Measurements from ENCODE around the gene HMGN2.
A peak's percentile ranks its signal among the peaks of the same experiment; 100 is the strongest.
"Not testable (repeated sequence)": the region's sequence is repeated elsewhere in the genome, so short reads cannot be mapped to it uniquely, and the experiment has no call there.

HMGN2 gene

DNA sequence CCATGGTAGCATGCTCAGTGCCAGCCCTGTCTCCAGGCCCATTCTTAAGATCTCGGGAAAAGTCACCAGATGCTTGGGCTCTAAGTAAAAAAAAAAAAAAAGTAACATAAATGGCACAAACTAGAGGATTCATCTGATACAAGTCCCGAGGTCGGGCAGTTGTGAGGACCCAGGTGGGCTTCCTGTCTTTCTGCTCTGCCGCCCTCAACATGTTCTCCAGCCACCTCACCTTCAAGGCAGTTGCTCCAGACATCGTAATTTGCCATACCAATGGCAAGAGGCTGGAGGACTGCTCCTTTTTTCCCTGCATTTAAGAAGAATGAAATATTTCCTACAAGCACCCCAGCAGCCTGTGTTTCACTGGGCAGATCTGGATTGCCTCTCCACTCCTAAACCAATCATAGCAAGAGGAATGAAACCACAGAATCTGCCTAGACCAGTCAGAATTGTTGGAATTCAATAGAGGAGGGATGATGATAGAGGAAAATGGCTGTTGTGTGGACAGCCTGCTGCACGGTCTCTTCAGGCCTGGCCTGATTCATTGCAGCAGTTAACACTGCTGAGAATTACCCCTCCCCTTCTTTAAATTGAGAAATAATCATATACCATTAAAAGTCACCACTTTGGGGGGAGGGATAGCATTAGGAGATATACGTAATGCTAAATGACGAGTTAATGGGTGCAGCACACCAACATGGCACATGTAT is 5.4 kb downstream of the HMGN2 start:
- DNase-seq, result no peak

DNA sequence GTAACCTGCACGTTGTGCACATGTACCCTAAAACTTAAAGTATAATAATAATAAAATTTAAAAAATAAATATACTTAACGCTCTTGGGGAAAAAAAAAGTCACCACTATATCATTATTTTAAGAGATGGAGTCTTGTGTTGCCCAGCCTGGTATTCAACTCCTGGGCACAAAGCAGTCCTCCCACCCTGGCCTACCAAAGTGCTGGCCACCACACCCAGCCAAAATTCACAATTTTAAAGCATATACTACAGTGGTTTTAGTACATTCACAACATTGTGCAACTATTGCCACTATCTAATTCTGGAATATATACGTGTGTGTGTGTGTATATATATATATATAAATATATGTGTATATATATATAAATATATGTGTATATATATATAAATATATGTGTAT is 5.9 kb downstream of the HMGN2 start:
- DNase-seq, result no peak

DNA sequence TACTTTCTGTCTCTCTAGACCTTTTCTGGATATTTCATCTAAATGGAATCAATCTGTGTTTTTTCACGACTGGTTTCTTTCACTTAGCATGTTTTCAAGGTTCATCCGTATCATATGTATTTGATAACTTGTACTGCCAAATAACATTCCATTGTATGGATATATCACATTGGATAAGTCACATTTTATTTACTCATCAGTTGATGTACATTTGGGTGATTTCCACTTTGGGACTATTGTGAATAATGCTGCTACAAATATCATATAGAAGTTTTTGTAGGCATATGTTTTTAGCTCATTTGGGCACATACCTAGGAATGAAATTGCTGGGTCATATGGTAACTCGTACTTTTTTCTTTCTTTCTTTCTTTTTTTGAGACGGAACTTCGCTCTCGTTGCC is 6.7 kb downstream of the HMGN2 start:
- no peak for DNase-seq

DNA sequence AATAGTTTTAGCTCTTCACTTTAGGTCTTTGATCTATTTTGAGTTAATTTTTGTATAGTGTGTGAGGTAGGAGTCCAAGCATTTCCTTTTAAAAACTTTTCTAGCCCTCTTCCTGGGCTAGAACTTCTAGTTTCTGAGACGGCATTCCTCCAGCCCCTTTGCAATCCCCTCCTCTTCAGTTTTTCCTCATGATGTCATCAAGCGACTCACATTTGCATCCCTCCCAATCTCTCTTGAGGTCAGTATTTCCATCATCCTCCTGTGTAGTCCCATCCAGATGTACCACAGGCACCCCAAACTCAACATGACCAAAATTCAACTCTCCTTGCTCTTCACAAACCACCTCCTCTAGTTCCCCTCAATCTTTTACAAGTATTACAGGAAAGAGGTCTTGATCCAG is 10.7 kb downstream of the HMGN2 start:
- DNase-seq, result no peak

DNA sequence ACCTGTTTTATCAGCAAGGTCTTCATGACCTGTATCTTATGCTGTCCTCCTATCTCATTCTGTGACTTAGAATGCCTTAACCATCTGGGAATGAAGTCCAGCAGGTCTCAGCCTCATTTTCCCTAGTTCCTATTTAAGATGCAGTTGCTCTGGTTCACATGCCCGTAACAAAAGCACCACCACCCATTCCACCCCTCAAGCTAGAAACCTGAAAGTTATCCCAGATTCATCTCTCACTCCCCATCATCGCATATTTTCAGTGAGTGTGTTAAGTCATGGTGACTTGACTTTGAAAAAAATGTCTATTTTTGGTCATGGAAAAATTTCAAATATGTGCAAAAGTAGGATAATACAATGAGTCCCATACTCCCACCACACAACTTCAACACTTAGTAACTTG is 11.7 kb downstream of the HMGN2 start:
- DNase-seq, result no peak

DNA sequence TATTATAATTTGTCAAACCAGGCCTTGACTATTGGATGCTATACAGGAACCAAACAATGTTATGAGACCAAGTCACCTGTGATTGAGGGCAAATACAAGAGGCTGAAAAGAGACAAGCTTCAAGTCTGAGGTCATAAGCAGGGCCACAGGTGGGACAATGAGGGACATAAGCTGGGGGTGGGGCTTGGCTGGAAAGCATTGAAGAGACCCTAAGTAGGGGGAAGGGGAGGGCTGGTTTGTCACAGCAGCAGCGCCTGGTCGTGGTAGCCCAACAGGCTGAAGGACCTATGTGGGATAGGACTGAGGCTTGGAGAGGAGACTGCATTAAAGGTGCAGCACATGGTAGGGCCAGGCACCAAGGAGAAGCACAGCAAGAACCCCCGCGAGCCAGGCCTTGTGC is 17.9 kb downstream of the HMGN2 start:
- no peak for DNase-seq

DNA sequence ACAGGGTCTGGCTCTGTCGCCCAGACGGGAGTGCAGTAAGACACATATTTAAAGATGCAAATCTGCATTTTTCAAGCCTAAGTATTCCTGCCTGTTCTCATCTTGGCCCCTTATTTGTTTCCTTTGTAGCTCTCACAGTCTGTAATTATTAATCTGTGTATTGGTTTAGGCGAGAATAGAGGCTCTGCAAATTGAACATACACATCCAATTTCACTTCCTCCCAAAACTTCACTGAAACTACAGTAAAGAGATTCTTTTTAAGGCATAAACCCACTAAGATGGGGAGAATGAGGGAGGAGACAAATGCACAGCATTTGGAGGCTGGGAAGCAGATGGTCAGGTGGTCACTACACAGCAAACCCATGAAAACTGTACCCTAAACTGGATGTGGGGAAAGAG is 21.0 kb downstream of the HMGN2 start:
- no peak for DNase-seq

DNA sequence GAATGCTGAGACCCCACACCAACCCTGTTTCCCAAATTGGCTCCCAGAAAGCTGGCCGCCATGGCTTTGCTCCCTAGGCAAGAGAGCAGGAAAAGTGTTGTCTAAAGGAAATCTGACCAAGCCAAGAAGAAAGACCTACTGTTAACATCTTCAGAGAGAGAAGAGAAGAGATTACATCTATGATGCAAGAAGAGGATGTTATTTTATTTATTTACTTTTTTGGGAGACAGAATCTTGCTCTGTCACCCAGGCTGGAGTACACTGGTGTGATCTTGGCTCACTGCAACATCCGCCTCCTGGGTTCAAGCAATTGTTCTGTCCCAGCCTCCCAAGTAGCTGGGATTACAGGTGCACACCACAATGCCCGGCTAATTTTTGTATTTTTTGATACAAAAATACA is 21.7 kb downstream of the HMGN2 start:
- no peak for DNase-seq

DNA sequence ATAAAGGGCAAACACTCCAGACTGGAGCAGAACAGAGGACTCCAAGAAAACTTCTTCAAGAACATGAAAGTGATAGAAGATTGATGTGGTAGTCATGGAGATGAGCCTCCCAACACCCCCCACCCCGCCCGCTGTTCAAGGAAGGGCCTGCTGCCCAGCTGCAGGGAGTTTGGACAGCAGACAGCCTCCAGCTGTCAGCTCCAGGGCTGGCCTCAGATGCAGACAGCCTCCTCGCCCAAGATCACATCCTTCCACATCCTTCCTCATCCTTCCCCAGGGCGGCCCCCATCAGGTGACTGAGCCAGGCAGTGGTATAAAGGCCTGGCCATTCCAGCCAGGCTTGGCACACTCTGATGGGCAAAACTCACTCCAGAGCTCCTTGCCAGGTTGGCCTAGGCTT is 24.6 kb downstream of the HMGN2 start:
- DNase-seq, result no peak

DNA sequence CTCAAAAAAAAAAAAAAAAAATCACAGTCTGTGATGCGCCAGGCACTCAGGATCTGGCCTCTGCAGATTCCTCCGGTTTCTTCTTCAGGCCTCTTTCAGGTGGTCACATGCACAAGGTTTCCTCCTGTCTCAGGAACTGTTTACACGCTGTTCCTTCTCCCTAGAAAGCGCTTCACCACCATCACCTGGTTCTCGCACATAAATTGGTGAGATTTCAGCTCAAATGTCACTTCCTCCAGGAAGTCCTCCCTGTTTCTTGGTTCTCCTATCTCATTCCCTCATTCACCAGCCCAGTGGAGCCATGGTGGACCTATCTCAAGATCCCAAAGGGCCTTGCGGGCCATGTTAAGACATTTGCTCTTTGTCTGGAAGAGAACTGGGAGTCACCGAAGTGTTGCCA is 26.7 kb downstream of the HMGN2 start:
- no peak for DNase-seq

DNA sequence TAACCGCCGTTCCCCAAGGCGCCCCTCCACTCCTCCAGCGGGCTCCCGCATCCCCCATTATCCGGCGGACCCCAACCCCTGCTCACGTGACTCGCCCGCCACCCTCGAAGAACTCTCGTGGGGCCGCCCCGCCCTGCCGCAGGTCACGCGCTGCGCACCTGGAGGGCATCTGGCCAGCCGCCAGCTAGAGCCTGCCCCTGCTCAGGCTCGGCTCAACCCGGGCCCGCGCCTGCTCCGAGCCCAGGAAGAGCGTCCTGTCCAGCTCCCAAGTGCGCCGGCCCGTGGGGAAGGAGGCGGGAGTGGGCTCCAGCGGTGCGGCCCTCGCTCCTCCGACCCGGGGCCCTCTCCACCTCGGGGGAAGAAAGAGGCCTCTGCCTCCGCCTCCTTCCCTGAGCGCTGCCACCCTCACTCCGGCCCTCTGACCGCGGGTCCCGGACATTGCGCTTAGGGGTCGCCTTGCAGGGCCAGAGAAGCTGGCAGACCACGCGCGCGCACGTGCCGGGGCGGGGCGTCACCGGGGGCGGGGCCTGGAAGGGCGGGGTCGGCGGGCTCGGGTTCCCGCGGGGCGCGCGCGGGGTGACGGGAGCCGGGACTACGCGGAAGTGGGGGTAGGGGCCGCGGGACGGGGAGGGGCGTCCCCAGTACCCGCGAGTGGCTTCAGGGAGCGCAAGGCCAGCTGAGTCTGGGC is 28.4 kb downstream of the HMGN2 start:
- peak; percentile 88 for DNase-seq

DNA sequence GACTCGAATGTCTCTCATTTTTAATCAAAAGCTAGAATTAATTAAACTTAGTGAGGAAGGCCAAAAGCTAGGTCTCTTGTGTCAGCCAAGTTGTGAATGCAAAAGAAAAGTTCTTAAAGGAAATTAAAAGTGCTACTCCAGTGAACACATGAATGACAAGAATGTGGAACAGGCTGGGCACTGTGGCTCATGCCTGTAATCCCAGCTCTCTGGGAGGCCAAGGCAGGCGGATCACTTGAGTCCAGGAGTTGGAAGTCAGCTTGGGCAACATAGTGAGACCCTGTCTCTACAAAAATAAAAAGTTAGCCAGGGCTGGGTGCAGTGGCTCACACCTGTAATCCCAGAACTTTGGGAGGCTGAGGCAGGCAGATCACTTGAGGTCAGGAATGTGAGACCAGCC is 38.5 kb downstream of the HMGN2 start:
- not testable (repeated sequence) for DNase-seq

DNA sequence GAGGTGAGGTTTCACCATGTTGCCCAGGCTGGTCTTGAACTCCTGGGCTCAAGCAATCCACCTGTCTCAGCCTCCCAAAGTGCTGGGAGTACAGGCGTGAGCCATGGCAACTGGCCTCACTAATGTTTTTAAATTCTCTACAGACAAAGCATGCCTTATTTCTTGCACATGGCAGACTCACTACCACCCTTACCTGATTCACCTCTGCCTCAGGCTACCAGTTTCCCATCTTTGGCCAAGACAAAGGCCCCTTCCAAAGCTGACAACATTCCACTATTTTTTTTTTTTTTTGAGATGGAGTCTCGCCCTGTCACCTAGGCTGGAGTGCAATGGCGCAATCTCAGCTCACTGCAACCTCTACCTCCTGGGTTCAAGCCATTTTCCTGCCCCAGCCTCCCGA is 43.6 kb downstream of the HMGN2 start:
- not testable (repeated sequence) for DNase-seq

DNA sequence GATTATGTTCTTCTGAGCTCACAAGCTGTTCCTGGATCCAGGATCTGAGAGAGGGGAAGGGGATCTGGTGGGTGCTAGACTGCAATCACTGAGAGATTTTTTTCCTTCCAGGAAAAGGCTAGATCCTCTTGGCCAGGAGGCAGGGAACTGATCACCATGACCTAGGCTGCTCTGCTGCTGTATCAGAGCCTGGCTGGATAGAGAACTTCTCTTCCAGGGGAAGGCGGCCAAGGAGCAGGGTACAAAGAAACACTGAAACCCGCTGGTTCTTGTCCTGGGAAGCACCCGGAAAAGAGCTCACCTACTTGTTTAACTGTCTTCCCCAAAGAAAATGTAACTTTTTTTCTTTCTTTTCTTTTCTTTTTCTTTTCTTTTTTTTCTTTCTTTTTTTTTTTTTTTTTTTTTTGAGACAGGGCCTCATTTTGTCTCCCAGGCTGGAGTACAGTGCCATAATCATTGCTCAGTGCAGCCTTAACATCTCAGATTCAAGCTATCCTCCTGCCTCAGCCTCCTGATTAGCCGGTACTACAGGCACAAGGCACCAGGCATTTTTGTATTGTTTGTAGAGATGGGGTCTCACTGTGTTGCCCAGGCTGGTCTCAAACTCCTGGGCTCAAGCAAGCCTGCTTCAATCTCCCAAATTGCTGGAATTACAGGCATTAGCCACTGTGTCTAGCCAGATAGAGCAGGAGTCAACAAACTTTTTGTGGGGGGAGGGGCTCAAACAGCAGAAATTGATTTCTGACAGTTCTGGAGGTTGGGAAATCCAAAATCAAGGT is 44.9 kb downstream of the HMGN2 start:
- no peak for DNase-seq

DNA sequence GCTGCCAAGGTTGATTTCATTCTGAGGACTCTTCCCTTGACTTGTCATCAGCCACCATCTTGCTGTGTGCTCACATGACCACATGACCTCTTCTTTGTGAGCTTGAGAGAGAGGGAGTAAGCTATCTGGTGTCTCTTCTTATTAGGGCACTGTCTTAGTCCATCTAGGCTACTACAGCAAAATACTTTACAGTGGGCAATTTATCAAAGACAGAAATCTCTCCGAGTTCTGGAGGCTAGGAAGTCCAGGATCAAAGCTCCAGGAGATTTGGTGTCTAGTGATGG is 45.5 kb downstream of the HMGN2 start:
- DNase-seq, result no peak

DNA sequence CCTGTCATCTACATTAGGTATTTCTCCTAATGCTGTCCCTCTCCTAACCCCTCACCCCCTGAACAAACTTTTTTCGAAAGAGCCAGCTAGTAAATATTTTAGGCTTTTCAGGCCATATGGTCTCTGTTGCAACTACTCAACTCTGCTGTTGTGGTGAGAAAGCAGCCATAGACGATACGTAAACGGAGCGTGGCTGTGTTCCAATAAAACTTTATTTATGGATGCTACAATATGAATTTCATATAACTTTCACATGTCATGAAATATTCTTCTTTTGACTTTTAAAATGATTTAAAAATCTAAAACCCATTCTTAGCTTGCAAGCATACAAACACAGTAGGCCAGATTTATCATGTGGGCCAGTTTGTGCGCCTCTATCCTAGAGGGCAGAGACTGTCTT is 46.1 kb downstream of the HMGN2 start:
- DNase-seq, result no peak

DNA sequence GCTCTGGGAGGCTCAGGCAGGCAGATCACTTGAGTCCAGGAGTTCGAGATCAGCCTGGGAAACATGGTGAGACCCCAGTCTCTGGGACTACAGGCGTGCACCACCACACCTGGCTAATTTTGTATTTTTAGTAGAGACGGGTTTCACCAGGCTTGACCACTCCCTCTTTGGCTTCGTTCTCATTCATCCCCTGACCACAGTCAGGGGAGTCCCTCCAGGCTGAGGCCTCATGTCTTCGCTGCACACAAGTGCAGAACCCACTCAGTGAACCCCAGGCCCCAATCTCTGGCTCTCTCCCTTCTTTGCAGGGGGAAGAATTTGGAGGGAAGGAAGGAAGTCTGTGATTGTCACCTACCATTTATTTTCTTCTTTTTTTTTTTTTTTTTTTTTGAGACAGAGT is 48.1 kb downstream of the HMGN2 start:
- DNase-seq, result no peak

DNA sequence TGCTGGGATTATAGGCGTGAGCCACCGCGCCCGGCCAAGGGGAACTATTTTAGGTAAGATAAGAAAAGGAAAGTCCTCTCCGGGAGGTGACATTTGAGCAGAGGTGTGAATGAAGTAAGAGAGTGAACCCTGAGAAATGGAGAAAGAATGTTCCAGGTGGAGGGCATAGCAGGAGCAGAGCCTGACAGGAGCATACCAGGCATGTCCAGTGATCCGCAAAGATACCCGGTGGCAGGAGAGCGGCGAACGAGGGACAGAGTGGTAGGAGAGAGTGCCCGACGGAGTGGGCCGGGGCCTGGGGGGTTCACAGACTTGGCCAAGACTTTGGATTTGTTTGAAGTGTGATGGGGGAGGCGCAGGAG is 49.4 kb downstream of the HMGN2 start:
- no peak for DNase-seq

DNA sequence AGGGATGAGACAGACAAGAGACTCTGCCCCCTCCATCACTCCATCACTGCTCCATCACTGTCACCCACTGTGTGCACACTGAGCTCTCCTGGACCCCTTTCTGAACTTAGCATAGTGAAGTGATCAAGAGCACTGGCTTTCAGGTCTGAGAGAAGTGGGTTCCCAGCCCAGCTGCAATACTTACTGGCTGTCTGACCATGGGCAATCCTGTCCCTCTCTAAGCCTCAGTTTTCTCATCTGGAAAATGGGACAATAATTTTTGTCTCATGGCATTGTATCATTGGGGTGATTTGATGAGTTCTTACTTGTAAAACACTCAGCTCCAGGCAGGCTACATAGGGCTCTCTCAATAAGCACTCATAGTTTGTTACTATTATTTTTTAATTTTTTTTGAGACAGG is 49.8 kb downstream of the HMGN2 start:
- DNase-seq, result no peak

DNA sequence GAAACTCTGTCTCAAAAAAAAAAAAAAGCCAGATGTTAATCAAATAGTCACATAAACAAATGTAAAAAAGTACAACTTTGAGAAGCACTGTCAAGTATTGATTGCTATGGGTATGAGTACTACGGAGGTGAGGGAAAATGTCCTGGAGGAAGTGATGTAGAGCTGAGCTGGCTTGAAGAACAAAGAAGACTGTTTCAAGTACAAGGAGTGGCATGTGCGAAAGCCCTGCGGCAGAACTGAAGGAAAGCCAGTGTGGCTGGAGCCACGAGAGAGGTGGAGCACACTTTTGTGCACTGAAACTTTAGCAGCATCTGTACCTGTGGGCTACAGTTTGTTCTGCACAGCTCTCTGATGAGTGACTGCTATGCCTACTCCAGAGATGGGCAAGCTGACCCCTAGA is 51.9 kb downstream of the HMGN2 start:
- DNase-seq, result no peak
